Measurements from ENCODE around the gene ADAMTS2. TPM values are rescaled to one million over a fixed set of nuclear protein-coding genes. Genes with fewer than 3 reads are reported as not detected.
A peak's percentile ranks its signal among the peaks of the same experiment; 100 is the strongest.

ADAMTS2 gene
- total RNA-seq, 1 donor from 2014 or later, result 0.29 TPM

DNA sequence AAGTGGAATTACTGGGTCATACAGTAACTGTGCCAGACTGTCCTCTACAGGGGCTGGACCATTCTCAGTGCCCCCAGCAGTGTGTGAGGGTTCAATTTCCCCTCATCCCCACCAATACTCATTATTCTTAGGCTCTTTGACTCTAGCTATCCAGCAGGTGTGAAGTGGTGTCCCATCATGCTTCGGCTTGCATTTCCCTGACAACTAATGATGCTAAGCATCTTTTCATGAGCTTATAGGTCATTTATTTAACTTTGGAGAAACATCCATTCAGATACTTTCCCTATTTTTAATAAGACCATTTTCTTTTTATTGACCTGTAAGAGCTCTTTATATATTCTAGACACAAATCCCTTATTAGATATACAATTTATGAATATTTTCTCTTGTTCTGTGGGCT is 63.6 kb downstream of the ADAMTS2 start:
- no peak for DNase-seq (ENCODE audit: low read depth)
- no peak overlapping the region for H3K4me3 ChIP-seq (ENCODE audit: low read depth, low read length)
- TF ChIP-seq, protein P1, sequence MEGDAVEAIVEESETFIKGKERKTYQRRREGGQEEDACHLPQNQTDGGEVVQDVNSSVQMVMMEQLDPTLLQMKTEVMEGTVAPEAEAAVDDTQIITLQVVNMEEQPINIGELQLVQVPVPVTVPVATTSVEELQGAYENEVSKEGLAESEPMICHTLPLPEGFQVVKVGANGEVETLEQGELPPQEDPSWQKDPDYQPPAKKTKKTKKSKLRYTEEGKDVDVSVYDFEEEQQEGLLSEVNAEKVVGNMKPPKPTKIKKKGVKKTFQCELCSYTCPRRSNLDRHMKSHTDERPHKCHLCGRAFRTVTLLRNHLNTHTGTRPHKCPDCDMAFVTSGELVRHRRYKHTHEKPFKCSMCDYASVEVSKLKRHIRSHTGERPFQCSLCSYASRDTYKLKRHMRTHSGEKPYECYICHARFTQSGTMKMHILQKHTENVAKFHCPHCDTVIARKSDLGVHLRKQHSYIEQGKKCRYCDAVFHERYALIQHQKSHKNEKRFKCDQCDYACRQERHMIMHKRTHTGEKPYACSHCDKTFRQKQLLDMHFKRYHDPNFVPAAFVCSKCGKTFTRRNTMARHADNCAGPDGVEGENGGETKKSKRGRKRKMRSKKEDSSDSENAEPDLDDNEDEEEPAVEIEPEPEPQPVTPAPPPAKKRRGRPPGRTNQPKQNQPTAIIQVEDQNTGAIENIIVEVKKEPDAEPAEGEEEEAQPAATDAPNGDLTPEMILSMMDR (conservative IDR thresholded peaks at IDR 0.05; ENCODE audit: low read depth, low read length), result no peak

DNA sequence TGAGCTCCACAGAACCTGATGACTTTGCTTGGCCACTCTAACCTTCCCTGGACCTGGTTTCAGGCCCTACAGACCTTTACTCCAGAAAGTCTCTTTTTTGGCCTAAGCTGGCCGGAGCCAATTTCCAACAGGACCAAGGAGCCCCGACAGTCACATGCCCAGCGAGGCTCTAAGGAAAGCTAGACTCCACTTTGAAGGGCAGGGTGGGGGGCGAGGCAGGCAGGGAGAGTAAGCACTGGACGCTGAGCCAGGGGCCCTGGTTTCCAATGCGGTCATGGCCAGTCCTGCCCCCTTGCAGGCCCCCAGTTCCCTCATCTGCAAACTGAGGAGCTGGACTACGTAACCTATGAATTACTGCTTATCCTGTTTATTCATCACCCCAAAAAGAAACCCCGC is 65.2 kb downstream of the ADAMTS2 start:
- DNase-seq (ENCODE audit: low read depth), result no peak
- TF ChIP-seq, protein P1 (conservative IDR thresholded peaks at IDR 0.05; ENCODE audit: low read depth, low read length), result no peak
- H3K4me3 ChIP-seq (ENCODE audit: low read depth, low read length), result no peak overlapping the region

DNA sequence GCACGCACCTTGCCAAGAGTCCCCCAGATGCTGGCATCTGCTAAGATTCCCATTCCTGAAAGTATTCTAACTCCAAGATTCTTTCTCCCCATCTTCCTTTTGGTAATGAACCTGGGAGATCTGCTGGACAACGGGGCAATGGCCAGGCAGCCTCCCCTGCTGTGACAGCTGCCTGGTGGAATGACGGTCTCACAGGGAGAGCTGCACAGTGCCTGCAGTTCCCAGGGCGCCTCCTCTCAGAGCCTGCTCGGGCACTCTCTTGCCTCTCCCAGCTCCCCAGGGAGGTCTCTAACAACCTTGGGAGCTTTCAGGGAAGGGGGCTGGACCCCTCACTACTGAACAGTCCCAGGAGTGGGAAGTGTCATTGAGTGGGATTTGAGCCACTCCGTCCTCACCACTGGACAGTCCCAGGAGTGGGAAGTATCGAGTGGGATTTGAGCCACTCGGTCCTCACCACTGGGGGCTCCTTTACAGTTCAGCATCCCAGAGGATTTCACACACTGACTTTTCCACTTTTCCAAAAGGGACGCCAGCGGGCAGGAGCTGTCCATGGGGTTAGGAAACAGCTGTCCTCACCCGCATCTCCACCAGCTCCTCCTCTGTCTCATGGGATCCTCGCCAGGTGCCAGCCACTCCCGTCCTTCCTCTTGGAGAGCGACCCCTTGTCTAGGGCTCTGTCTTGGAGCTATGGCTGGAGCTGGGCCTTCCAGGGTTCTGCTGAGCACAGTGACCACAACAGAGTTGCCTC is 65.7 kb downstream of the ADAMTS2 start:
- H3K4me3 ChIP-seq (ENCODE audit: low read depth, low read length), result no peak overlapping the region
- TF ChIP-seq, protein P1 (conservative IDR thresholded peaks at IDR 0.05; ENCODE audit: low read depth, low read length), result no peak
- no peak for DNase-seq (ENCODE audit: low read depth)

DNA sequence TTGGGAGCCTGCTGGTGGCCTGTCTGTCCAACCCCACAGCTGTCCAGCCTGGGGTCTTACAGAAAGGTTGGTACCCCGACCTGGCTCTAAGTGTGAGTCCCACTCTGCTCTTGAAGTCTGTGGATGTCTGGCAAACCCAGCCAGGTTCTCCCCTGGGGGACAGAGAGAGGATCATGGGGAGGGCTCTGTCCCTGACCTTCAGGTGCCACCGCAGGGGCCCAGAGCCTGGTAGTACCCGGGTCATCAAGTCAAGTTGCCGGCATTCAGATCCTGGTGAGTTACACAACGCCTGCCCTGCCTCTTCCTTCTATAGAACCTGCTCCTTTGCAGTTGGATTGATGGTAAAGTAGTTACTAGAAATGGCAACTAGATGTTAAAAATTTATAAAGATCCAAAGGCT is 66.7 kb downstream of the ADAMTS2 start:
- TF ChIP-seq, protein P1 (conservative IDR thresholded peaks at IDR 0.05; ENCODE audit: low read depth, low read length), result no peak
- no peak for DNase-seq (ENCODE audit: low read depth)
- H3K4me3 ChIP-seq (ENCODE audit: low read depth, low read length), result no peak overlapping the region

DNA sequence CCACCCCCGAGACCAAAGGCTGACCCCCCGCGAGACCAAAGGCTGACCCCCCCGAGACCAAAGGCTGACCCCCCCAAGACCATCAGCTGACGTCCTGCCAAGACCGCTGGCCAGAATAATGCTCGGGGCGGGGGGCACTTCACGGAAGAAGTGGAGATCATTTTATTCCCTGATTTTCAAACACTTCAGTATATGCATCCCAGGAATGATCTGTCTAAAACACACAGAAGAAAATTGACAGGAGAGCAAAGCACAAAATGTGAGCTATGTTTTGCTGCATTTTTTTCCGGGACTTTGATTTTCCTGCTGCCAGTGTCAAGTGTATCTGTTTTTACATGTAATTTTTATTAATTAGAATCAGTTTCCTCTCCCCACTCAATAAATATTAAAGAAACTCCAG is 67.1 kb downstream of the ADAMTS2 start:
- no peak for DNase-seq (ENCODE audit: low read depth)
- TF ChIP-seq, protein P1 (conservative IDR thresholded peaks at IDR 0.05; ENCODE audit: low read depth, low read length), result no peak
- H3K4me3 ChIP-seq (ENCODE audit: low read depth, low read length), result no peak overlapping the region

DNA sequence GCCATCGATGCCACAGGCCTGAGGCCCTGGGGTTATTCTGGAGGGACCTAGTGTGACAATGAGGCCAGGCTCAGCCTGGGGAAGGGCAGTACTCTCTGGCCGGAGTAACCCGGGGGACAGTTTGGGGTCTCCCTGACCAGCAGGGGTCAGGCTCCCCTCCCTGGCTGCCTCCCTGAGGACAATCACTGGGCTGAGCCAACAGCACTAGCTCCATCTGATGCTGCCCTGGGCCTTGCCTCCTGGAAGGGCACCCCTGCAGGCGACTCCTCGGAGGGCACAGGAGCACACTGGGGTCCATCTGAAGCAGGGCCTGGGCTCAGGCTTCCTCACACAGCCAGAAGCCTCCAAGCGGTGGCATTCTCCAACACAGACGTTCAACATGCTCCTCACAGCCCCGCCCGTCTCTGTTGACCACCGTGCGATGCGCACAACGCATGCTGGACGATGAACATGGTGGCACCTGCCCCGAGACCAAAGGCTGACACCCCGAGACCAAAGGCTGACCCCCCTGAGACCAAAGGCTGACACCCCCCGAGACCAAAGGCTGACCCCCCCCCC is 68.3 kb downstream of the ADAMTS2 start:
- DNase-seq (ENCODE audit: low read depth), result no peak
- no peak overlapping the region for H3K4me3 ChIP-seq (ENCODE audit: low read depth, low read length)
- TF ChIP-seq, protein P1 (conservative IDR thresholded peaks at IDR 0.05; ENCODE audit: low read depth, low read length), result peak; percentile 26

All from epithelial cell of proximal tubule (primary cell).